Astrocyte (in vitro differentiated cells and primary cell): ENCODE results near the gene ACTL7A.

Experiments used
- CTCF ChIP-seq: IDR thresholded peaks from 2 replicates; pipeline ENCODE4 v1.5.1; 2011; ENCODE audit warnings: low read depth, mild to moderate bottlenecking, inconsistent platforms, low read length, moderate library complexity; ENCODE audit not compliant: insufficient read depth
- EZH2 ChIP-seq: IDR thresholded peaks from 2 replicates; pipeline ENCODE4 v1.6.1; 2012; ENCODE audit warnings: mild to moderate bottlenecking, low read length, inconsistent platforms; ENCODE audit not compliant: insufficient read depth

GRCh38 chr9:108859459-108860114 lies 2.5 kb upstream of the ACTL7A start:
- TF ChIP-seq CTCF (no peak), EZH2 (no peak)
